Vagina (tissue), 2 donors: ENCODE data around the gene STOX2. TPM values are rescaled to one million over a fixed set of nuclear protein-coding genes. Genes with fewer than 3 reads are reported as not detected.
"Not testable (repeated sequence)": the region's sequence is repeated elsewhere in the genome, so short reads cannot be mapped to it uniquely, and the experiment has no call there.

Experiments
- DNase-seq, 2 donors: peaks; one replicate each; pipeline ENCODE4 v3.0.0-alpha.2; 2017; ENCODE audit errors: extremely low spot score in 2 of 2
- H3K27ac ChIP-seq: fragments of 200-600 bp; sonication (generic); one replicate; pipeline ENCODE4 v1.5.1; 2019
- H3K27me3 ChIP-seq: fragments of 200-600 bp; sonication (generic); one replicate; pipeline ENCODE4 v1.5.1; 2019
- H3K36me3 ChIP-seq, 2 donors: fragments of 200-600 bp; sonication (generic); one replicate each; pipeline ENCODE4 v1.5.1; 2017 to 2019
- H3K4me1 ChIP-seq: fragments of 200-600 bp; sonication (generic); one replicate; pipeline ENCODE4 v1.5.1; 2019
- H3K4me3 ChIP-seq, 2 donors: fragments of 200-600 bp; sonication (generic); 1 replicate in 1 of 2; 2 replicates in 1 of 2; pipeline ENCODE4 v1.5.1; 2016 to 2019
- H3K9me3 ChIP-seq: fragments of 200-600 bp; sonication (generic); one replicate; pipeline ENCODE4 v1.5.1; 2019
- CTCF ChIP-seq, 3 experiments: fragments of 450-650 bp in 2 of 3; fragments of 200-600 bp in 1 of 3; sonication (generic) in 1 of 3; IDR thresholded peaks; one replicate each; pipeline ENCODE4 v1.5.1; 2017 to 2019; ENCODE audit warnings: antibody characterized with exemption in 3 of 3, mild to moderate bottlenecking in 2 of 3, moderate library complexity in 2 of 3
- POLR2A ChIP-seq, 2 donors: fragments of 450-650 bp; IDR thresholded peaks; one replicate each; pipeline ENCODE4 v1.6.1; 2017; ENCODE audit warnings: antibody characterized with exemption in 2 of 2, mild to moderate bottlenecking in 2 of 2, moderate library complexity in 2 of 2
- POLR2AphosphoS5 ChIP-seq, 2 donors: sonication (generic); formaldehyde crosslinking; IDR thresholded peaks; one replicate each; pipeline ENCODE4 v1.9.0; 2017; ENCODE audit warnings: antibody characterized with exemption in 2 of 2, mild to moderate bottlenecking in 2 of 2, low read depth in 1 of 2; ENCODE audit not compliant: insufficient read depth in 1 of 2
- intact Hi-C: fragments of 100-400 bp; cut with DNase I; formaldehyde crosslinking; loops from one replicate; pipeline ENCODE4 v1.15.1; 2023
- total RNA-seq: library from RNA; depleted of rRNA; stranded (reverse); fragments of >200 nt; gene quantifications from one replicate; pipeline ENCODE4 v1.2.3, GENCODE V29; 2016

The STOX2 gene
- total RNA-seq, 1 donor from 2014 or later, result 11.5 TPM

GRCh38 chr4:183940864-183941263 is 35.8 kb downstream of the STOX2 start:
- Histone ChIP-seq H3K9me3 (no peaks in the 10 kb centered on the region), H3K4me3 (no peak overlapping the region), H3K36me3 (no peaks in the 10 kb centered on the region), H3K27me3 (no peaks in the 10 kb centered on the region), H3K4me1 (no peaks in the 10 kb centered on the region), H3K27ac (no peak overlapping the region)
- intact Hi-C loops, result no loop called here
- TF ChIP-seq POLR2AphosphoS5 (IDR thresholded peaks at IDR 0.05; ENCODE audit: insufficient read depth in 1 of 2, low read depth in 1 of 2) (no peak), CTCF (IDR thresholded peaks at IDR 0.05) (no peak), POLR2A (IDR thresholded peaks at IDR 0.05) (no peak)
- no peak for DNase-seq

GRCh38 chr4:183941964-183942363 is 36.9 kb downstream of the STOX2 start:
- H3K9me3 ChIP-seq, result no peaks in the 10 kb centered on the region
- intact Hi-C loops, result no loop called here
- TF ChIP-seq POLR2A (IDR thresholded peaks at IDR 0.05), result no peak
- no peak for TF ChIP-seq POLR2AphosphoS5 (IDR thresholded peaks at IDR 0.05; ENCODE audit: insufficient read depth in 1 of 2, low read depth in 1 of 2)
- no peak overlapping the region for H3K4me3 ChIP-seq
- no peak overlapping the region for H3K27ac ChIP-seq
- no peaks in the 10 kb centered on the region for H3K27me3 ChIP-seq
- no peak for DNase-seq
- H3K4me1 ChIP-seq, result no peaks in the 10 kb centered on the region
- no peaks in the 10 kb centered on the region for H3K36me3 ChIP-seq

DNA sequence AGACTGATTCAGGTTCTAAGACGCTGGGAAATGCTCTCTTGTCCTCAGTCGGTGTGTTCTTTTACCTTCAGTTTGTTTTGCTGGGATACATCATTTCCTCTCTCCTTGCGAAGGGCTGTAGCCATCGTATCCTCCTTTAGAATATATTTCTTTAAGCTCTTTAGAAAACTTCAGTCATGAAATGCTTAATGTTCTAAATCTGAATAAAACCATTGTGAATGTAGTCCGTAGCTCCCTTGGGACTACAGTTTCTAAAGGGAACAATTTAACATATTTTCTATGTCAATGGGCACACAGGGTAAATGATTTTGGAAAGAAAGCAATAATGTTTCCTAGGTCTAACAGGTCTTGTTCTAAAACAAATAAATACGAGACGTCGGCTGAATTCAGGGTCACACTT is 40.6 kb downstream of the STOX2 start:
- TF ChIP-seq POLR2AphosphoS5 (IDR thresholded peaks at IDR 0.05; ENCODE audit: insufficient read depth in 1 of 2, low read depth in 1 of 2) (no peak), POLR2A (IDR thresholded peaks at IDR 0.05) (no peak), CTCF (IDR thresholded peaks at IDR 0.05) (no peak)
- intact Hi-C loops, result no loop called here
- H3K27me3 ChIP-seq, result no peaks in the 10 kb centered on the region
- H3K36me3 ChIP-seq, result no peaks in the 10 kb centered on the region
- no peaks in the 10 kb centered on the region for H3K9me3 ChIP-seq
- no peak for DNase-seq
- no peaks in the 10 kb centered on the region for H3K4me1 ChIP-seq
- H3K27ac ChIP-seq, result no peak overlapping the region
- H3K4me3 ChIP-seq, result no peak overlapping the region

DNA sequence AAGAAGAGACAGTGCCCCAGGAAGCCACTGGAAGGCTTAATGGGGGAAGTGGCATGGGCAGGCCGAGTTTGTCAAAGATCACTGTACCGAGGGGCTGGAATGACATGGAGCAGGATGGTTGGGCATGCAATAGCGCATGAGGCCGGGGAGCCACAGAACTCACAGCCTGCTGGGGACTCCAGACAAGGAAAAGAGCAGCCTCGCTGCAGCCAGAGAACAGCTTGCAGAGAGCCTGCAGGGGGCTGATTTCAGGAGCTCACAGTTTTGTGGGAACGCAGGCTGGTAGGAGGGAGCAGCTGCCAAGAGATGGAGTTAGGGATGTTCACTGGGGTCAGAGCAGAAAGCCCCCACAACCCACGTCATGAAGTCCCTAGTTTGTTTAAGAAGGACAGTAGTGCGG is 45.4 kb downstream of the STOX2 start:
- intact Hi-C loops, result no loop called here
- Histone ChIP-seq H3K36me3 (no peaks in the 10 kb centered on the region), H3K27ac (no peak overlapping the region), H3K27me3 (no peaks in the 10 kb centered on the region), H3K4me3 (no peak overlapping the region), H3K9me3 (no peaks in the 10 kb centered on the region), H3K4me1 (no peaks in the 10 kb centered on the region)
- TF ChIP-seq CTCF (IDR thresholded peaks at IDR 0.05), result no peak
- no peak for TF ChIP-seq POLR2AphosphoS5 (IDR thresholded peaks at IDR 0.05; ENCODE audit: insufficient read depth in 1 of 2, low read depth in 1 of 2)
- TF ChIP-seq POLR2A (IDR thresholded peaks at IDR 0.05), result no peak
- DNase-seq, result no peak

GRCh38 chr4:183952652-183953051 is 47.5 kb downstream of the STOX2 start:
- H3K27ac ChIP-seq, intact Hi-C loops: not testable (repeated sequence)

GRCh38 chr4:183959319-183960045 is 54.4 kb downstream of the STOX2 start:
- no peaks in the 10 kb centered on the region for H3K9me3 ChIP-seq
- TF ChIP-seq POLR2A (IDR thresholded peaks at IDR 0.05), result no peak
- TF ChIP-seq POLR2AphosphoS5 (IDR thresholded peaks at IDR 0.05; ENCODE audit: insufficient read depth in 1 of 2, low read depth in 1 of 2), result no peak
- no peak for TF ChIP-seq CTCF (IDR thresholded peaks at IDR 0.05)
- peaks cover 14% of the 10 kb centered on the region for H3K4me1 ChIP-seq
- no peak for DNase-seq
- peak overlapping the region in 1 of 2 donors; percentile 3 for H3K4me3 ChIP-seq
- no peaks in the 10 kb centered on the region for H3K36me3 ChIP-seq
- H3K27me3 ChIP-seq, result no peaks in the 10 kb centered on the region
- intact Hi-C loops, result no loop called here
- H3K27ac ChIP-seq, result no peak overlapping the region

More at GRCh38 chr4:183952652-183953051, 47.5 kb downstream of the STOX2 start:
- H3K27me3 ChIP-seq, H3K36me3 ChIP-seq, H3K9me3 ChIP-seq, DNase-seq, H3K4me1 ChIP-seq, H3K4me3 ChIP-seq: not testable (repeated sequence)
